ENCODE results near the gene PLIN4. TPM values are rescaled to one million over a fixed set of nuclear protein-coding genes. Genes with fewer than 3 reads are reported as not detected.

PLIN4 gene
- total and polyA plus RNA-seq, 10 of the 15 experiments (the other 5 are each of a cell fraction or from before 2014, with no cell fraction given), result 0.01 to 0.11 (median 0.05) TPM; not detected in 2

DNA sequence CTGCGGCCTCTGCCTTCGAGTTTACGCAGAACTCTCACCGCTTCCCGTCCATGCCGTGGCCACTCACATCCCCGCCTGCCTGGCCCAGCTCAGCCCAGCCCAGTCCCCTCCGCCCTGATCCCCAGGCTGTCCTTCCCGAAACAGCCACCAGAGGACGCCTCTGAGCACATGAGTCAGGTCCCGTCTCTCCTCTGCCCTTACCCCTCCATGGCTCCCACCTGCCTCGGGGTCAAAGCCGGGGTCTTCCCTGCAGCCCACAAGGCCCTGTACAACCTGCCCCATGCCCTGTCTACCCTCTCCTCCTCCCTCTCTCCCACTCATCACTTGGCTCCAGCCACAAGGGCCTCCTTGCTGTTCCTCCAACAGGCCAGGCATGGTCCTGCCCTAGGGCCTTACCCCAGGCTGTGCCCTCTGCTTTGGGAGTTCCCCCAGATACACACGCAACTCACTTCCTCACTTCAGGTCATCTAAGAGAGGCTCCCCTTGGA lies 49.3 kb upstream of the PLIN4 start:
- POLR2A ChIA-PET, result interaction anchor here (0.5 kb wide), 1 partner anchor 106 kb away, joined by 5 read pairs; no protein-coding TSS in a partner anchor

More for the DNA sequence above, 49.3 kb upstream of the PLIN4 start:
- Histone ChIP-seq H3K4me3 (no peak overlapping the region), H3K4me2 (ENCODE audit: control insufficient read depth, insufficient read depth) (no peak overlapping the region), H3K27me3 (replicated peaks in 1 of 2; ENCODE audit: control insufficient read depth in 2 of 2, insufficient read depth in 2 of 2, low read length in 1 of 2) (no peaks in the 10 kb centered on the region), H3K9me3 (replicated peaks; ENCODE audit: control insufficient read depth, insufficient read depth, low read length) (no peaks in the 10 kb centered on the region), H3K27ac (ENCODE audit: control insufficient read depth, insufficient read depth) (no peak overlapping the region), H3K79me2 (ENCODE audit: control insufficient read depth, insufficient read depth, low read length) (no peaks in the 10 kb centered on the region), H4K20me1 (ENCODE audit: control insufficient read depth, insufficient read depth) (no peaks in the 10 kb centered on the region), H3K9ac (ENCODE audit: control insufficient read depth, insufficient read depth, low read length) (no peak overlapping the region), H3K36me3 (ENCODE audit: control insufficient read depth in 2 of 2, insufficient read depth in 2 of 2, low read length in 1 of 2) (no peaks in the 10 kb centered on the region), H2AFZ (ENCODE audit: control insufficient read depth, low read depth, low read length) (no peak overlapping the region), H3K4me1 (ENCODE audit: control insufficient read depth, insufficient read depth, low read length) (no peaks in the 10 kb centered on the region)
- SMC1A ChIA-PET (ENCODE audit: uncharacterized antibody, unreplicated experiment), result interaction anchor here (0.9 to 1.3 kb wide), 3 partner anchors 20 to 100 kb away, joined by 3 read pairs; no protein-coding TSS in a partner anchor
- CTCF ChIA-PET, result interaction anchor here (0.6 to 10.1 kb wide), 11 partner anchors 9 to 1237 kb away, joined by 3 to 94 read pairs (median 4); partner anchors contain the start of gene NRTN
- in situ Hi-C loops (cut with MboI) (no loop called here), intact Hi-C loops (cut with micrococcal nuclease; ENCODE audit: unreplicated experiment) (no loop called here)
- 48% methylated on average over 14 of the region's 14 CpGs for WGBS (ENCODE audit: insufficient coverage, insufficient replicate concordance, low lambda C conversion rate, missing lambda C conversion rate)
- peak; percentile 84 for ATAC-seq
- no TSS peak for BruUV-seq (replicated peaks)
- RAD21 ChIA-PET (ENCODE audit: unreplicated experiment), result interaction anchor here (2.5 kb wide), 1 partner anchor 69 kb away, joined by 16 read pairs; no protein-coding TSS in a partner anchor
- TF ChIP-seq SMC3 (IDR thresholded peaks at IDR 0.05; ENCODE audit: borderline replicate concordance, low read length), result peak; percentile 48; the same call in 1 of the 2 replicates
- TF ChIP-seq SMARCA5 (IDR thresholded peaks at IDR 0.05), result peak; percentile 91
- TF ChIP-seq NFYB (IDR thresholded peaks at IDR 0.05; ENCODE audit: insufficient read depth, low read depth, low read length), result no peak
- TF ChIP-seq SPI1 (IDR thresholded peaks at IDR 0.05; ENCODE audit: borderline replicate concordance, insufficient read depth, low read depth, low read length), result peak; percentile 18; the same call in 1 of the 2 replicates
- no peak for TF ChIP-seq CHD1 (IDR thresholded peaks at IDR 0.05; ENCODE audit: low read depth, low read length)
- TF ChIP-seq, protein P1, sequence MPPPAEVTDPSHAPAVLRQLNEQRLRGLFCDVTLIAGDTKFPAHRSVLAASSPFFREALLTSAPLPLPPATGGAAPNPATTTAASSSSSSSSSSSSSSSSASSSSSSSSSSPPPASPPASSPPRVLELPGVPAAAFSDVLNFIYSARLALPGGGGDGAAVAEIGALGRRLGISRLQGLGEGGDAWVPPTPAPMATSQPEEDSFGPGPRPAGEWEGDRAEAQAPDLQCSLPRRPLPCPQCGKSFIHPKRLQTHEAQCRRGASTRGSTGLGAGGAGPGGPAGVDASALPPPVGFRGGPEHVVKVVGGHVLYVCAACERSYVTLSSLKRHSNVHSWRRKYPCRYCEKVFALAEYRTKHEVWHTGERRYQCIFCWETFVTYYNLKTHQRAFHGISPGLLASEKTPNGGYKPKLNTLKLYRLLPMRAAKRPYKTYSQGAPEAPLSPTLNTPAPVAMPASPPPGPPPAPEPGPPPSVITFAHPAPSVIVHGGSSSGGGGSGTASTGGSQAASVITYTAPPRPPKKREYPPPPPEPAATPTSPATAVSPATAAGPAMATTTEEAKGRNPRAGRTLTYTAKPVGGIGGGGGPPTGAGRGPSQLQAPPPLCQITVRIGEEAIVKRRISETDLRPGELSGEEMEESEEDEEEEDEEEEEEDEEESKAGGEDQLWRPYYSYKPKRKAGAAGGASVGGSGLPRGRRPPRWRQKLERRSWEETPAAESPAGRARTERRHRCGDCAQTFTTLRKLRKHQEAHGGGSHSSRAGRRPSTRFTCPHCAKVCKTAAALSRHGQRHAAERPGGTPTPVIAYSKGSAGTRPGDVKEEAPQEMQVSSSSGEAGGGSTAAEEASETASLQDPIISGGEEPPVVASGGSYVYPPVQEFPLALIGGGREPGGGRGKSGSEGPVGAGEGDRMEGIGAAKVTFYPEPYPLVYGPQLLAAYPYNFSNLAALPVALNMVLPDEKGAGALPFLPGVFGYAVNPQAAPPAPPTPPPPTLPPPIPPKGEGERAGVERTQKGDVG (CRISPR knock-in tag; IDR thresholded peaks at IDR 0.05), result no peak
- TF ChIP-seq CREB1 (IDR thresholded peaks at IDR 0.05; ENCODE audit: low read depth), result no peak
- 0 out of 2 replicates have a peak, but pooled peaks have one; percentile 16 for TF ChIP-seq RAD21 (IDR thresholded peaks at IDR 0.05; ENCODE audit: insufficient read depth, low read depth, low read length)
- peak; percentile 24; the same call in 1 of the 2 replicates for TF ChIP-seq HDGF (IDR thresholded peaks at IDR 0.05)
- TF ChIP-seq YY1 (IDR thresholded peaks at IDR 0.05; ENCODE audit: low read depth, low read length), result 0 out of 2 replicates have a peak, but pooled peaks have one; percentile 17
- TF ChIP-seq, protein P2, sequence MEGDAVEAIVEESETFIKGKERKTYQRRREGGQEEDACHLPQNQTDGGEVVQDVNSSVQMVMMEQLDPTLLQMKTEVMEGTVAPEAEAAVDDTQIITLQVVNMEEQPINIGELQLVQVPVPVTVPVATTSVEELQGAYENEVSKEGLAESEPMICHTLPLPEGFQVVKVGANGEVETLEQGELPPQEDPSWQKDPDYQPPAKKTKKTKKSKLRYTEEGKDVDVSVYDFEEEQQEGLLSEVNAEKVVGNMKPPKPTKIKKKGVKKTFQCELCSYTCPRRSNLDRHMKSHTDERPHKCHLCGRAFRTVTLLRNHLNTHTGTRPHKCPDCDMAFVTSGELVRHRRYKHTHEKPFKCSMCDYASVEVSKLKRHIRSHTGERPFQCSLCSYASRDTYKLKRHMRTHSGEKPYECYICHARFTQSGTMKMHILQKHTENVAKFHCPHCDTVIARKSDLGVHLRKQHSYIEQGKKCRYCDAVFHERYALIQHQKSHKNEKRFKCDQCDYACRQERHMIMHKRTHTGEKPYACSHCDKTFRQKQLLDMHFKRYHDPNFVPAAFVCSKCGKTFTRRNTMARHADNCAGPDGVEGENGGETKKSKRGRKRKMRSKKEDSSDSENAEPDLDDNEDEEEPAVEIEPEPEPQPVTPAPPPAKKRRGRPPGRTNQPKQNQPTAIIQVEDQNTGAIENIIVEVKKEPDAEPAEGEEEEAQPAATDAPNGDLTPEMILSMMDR (IDR thresholded peaks at IDR 0.05 in 2 of 3, conservative IDR thresholded peaks at IDR 0.05 in 1 of 3; ENCODE audit: control insufficient read depth in 2 of 3, extremely low read depth in 1 of 3, insufficient read depth in 1 of 3, low read depth in 3 of 3, low read length in 3 of 3), result peak; percentile 57 to 90 (median 70)
- TF ChIP-seq SUZ12 (IDR thresholded peaks at IDR 0.05; ENCODE audit: unreplicated experiment), result no peak
- TF ChIP-seq, protein P3, sequence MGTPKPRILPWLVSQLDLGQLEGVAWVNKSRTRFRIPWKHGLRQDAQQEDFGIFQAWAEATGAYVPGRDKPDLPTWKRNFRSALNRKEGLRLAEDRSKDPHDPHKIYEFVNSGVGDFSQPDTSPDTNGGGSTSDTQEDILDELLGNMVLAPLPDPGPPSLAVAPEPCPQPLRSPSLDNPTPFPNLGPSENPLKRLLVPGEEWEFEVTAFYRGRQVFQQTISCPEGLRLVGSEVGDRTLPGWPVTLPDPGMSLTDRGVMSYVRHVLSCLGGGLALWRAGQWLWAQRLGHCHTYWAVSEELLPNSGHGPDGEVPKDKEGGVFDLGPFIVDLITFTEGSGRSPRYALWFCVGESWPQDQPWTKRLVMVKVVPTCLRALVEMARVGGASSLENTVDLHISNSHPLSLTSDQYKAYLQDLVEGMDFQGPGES (IDR thresholded peaks at IDR 0.05), result no peak
- no peak for TF ChIP-seq NR2F1 (conservative IDR thresholded peaks at IDR 0.05)
- FAIRE-seq, result no peak
- no peak for DNase-seq (ENCODE audit: low read depth, low spot score)
